Fibroblast of the conjunctiva (primary cell): ENCODE data around the gene CDH23.
A peak's percentile ranks its signal among the peaks of the same experiment; 100 is the strongest.

Source experiments
- DNase-seq: peaks from one replicate; pipeline ENCODE4 v3.0.0-alpha.2; 2010; ENCODE audit warnings: low read depth

CDH23 gene

DNA sequence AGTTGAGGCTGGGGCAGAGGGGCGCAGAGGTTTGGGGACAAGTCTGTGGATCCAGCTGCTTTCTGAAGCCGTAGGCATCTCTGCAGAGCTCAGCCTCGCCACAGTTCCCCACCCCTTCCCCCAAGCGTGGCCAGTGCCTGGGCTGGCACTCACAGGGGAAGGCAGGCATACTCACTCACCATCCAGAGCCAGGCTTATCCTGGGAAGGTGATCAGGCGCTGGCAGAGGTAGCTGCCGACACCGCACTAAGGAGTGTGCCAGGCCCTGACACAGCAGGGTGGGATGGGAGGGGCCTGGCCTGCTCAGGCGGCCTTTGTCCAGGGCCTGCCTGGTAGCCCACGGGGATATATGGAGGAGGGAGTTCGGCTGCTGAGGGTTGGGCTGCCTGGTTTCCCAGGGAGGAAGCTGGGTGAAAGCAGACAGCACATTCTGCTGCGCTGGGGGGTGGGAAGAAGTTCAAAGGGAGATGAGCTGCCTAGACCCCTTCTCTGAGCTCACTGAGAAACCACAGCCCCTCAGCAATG, 360.7 kb downstream of the CDH23 start:
- no peak for DNase-seq

DNA sequence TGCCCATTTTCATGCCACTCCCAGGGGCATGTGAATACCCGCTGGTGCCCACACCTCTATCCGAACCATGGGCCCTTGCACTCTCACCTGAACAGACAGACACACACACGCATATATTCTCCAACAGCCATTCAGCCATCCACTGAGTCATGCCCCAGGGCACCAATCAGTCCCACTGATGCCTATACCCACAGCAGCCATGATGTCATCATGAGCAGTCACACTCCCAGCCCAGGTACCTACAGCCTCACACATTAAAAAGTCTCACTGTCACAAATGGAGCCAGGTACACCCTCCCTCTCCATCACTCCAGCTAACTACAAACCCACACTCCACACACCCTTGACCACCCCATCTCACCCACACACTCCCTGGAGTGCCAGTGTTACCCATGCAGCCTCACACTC, 364.4 kb downstream of the CDH23 start:
- no peak for DNase-seq

- DNase-seq: no peak
Measured at GRCh38 chr10:71761541-71762113, 364.9 kb downstream of the CDH23 start.

- no peak for DNase-seq
Measured at GRCh38 chr10:71762324-71762723, 365.6 kb downstream of the CDH23 start.

DNA sequence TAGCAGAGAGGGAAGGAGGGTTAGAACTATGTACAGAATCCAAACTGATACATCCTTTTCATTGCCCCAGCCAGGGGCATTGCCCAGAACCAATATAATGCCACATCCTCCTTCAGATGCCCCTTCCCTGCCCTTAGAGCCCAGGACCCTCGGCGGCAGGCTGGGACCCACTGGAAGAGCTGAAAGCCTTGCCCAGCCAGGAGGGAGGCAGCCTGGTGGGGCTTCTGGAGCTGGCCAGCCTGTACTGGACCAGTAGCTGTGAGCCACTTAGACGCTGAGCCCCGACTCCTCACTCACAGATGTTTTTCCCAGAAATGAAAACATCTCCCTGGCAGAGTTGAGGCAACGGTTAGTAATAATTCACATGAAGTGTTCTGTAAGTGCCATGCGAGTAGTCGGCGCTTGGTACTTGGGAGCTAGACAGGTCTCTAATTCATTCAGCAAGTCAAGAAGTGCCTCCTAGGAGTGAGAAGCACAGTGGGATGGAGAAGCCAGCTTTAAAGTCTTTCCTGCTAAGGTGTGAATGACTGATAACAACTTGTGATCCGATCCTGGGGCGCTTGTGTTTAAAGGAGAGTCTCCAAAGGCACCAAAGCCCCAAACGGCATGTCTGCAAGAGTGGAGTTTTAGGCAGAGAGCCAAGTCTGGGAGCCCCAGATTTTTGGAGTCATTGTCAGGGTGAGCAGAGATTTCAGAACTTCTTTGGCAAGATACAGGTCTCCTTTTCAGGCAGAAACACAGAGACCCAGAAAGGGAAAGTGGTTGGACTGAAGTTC, 366.8 kb downstream of the CDH23 start:
- no peak for DNase-seq

DNA sequence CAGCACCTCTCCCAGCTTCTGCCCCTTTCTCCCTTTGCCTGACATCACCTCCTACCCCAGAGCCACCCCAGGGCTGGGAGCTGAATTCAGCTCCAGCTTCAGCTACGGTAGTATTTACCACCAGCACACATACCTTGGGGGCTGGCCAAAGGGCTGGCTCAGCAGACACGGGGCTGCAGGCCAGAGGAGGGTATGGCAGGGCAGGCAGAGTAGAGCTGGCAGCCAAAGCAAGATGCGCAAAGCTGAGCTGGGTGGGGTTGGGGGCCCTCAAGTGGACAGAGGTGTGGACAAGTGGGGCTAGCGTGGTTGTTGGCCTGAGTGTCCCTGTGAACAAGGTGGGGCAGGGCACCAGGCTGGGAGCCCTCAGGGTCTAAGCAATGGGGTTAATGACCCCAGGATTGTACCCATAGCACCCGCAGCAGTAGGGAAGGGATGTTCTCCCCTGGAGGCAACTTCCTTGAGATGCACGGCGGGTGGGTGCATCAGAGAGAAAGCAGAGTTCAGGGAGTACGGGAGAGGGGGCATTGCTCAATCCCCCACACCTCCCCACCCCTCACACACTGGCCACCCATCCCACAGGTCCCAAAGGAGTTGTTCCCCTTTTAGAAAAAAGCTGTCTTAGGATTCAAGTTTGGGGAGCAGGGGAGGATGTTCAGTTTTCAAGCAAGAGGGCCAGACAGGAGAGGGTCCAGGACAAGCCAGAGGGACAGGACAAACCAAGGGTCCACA, 368.6 kb downstream of the CDH23 start:
- peak; percentile 22 for DNase-seq

DNA sequence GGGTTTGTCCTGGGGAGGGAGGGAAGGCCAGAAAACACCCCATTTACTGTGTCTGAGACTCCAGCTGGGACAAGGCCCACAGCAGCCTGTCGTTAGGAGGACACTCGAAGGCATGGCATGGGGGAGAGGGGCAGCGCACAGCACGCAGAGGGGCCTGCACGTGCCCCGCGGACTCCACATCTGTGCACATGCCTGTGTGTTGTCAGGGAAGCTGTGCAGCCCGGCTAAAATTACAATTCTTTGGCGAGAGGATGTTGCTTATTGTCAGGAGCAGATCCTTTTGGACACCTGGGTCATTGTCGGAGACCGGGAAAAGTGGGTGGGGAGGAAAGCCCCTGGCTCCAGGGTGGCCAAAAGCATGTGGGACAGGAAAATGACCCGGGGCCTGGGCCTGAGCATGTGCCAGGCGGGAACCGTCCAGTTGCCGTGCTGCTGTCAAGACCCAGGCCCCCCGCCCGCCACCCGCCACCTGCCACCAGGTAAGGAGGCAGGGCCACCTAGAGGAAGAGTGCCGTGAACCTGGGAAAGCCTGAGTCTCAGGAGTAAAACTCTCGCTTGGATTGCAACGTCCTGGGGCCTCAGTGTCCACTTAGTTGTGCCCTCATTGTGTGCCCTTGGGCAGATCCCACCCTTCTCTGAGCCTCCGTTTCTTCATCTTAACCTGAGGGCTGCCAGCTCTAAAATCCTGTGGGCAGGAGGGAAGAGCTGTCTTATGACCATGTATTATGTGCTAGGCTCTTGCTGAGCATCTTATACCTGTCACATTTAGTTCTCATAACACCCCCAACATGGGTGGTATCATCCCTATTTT, 369.4 kb downstream of the CDH23 start:
- no peak for DNase-seq

DNA sequence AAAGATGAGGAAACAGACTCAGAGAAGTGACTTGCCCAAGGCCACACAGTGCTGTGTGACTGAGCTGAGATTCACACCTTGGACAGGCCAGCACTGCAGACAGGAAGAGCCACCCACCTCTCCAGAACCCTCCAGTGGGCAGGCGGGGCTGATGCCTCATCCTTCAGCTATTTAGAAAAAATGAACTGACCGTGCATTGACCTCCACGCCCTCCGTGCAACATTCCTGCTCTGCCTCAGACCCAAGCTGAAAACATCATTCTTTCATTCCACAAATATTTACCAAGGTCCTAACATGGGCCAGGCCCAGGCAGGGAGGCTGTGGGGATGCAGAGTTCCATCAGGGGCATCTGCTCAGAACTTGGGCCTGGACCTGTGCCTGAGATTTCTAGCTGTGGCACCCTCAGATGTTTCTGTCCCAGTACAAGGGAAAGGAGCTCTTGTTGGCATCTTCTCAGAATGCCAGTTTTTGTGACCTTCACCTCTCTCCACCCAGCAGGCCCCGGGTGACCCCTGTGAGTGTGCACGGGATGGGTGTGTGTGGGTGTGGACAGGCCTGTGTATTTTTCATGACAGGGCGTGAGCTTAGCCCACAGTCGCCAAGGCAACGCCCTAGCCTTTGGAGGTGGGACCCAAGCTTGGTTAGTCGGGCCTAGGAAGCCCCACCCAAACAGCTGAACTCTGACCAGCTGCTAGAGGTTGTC, 370.1 kb downstream of the CDH23 start:
- peak; percentile 91 for DNase-seq

DNA sequence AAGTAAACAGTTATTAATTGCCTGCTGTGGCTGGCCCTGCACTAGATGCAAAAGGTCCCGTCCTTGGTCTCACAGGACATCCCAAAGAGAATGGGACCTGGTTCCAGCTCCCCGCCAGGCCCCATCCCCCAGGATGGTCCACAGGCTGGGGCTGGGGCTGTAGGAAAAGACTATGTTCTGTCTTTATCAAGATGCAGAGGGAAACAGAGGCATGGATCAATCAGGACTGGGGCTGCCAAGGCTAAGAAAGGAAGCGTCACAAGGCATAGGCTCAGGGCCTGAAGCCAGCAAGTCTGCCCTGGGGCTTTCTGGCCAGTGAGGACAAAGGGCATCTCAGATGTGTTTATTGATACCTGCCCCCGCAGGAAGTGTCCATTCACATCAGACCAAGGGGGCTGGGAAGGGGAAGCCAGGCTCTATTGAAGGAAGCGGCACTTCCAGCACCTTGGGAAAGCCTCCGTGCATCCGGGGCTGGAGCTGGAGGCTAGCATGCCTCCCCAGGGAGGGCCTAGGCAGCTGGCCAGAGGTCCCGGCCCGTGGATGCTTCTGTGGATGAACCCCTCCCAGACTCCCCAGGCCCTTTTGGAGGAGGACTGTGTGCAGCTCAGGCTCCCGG, 370.8 kb downstream of the CDH23 start:
- peak; percentile 32 for DNase-seq

DNA sequence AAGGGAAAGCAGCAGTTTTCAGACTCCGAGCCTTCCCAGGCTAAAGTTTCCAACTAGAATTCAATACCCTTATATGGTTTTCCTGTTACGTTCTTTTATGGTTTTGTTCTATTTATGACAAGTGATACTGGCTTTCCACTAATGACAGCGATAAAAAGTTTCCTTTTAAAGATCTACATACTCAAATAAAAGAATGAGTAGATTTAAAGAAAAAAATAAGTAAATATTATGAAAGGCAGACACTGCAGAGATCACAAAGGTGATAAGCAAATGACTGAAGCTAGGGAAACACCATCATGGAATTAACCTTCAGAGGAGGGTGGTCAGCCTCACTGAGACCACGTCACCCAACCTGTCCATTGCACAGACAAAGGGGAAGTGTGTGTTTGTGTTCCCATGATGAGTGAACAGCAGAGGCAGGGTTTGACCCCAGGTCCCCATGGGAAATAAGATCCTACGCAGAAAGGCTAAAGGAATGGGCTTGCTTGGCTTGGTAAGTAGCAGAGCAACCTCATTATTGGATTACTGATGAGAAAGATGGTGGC, 372.6 kb downstream of the CDH23 start:
- DNase-seq: no peak

DNA sequence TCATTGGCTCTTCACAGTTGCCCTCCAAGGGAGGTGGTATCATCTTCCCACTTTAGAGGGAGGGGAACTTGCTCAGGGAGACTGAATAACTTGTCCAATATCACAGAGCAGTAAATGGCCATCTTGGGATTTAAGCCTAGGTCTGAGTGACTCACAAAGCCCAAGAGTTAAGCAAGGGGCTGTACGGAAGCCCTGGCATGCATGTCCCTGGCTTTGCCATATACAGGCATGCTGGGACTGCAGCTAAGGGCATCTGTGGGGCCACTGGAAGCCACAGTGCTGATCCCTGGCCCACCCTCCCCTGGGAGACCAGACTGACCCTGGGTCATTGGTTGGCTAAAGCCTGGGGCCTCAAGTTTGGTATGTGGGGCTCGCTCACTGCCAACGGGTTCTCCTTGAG, 373.5 kb downstream of the CDH23 start:
- DNase-seq: no peak

- DNase-seq: no peak
Measured at GRCh38 chr10:71770789-71771188, 374.1 kb downstream of the CDH23 start.

- no peak for DNase-seq
Measured at GRCh38 chr10:71771204-71771603, 374.5 kb downstream of the CDH23 start.

DNA sequence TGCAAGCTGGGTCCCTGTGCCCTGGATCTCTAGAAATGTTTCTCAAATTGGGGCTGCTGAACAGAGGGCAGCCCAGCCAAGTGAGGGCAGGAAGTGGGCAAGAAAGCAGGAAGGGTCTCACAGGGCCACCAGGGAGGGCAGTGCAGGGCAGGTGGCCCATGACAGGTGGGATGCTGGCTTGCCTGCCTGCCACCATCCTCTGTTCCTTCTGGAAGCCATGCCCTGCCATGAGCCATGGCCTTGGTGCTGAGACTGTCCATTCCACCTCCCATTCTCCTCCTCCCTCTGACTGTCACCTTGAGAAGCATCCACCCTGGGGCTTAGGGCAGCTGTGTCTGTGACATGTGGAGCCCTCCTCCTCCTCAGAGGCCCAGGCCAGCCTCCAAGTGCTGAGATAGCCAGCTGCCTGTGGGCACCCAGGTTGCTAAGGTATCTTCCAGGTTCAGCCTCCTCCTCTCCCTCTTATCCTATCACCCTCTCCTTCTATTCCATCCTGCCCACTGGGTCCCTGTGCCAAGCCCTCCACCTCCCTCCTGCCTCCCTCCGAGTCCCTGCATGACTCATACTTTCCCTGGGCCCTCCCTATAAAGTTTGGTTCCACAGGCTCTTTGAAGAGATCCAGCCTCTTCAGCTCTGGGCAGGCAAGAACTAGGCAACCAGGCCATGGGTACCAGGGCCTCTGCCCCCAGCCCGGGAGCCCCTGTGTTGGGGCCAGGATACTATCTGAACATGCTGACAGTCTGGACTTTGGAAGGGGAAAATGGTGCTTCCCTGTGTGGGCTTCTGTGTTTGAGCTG, 375.3 kb downstream of the CDH23 start:
- DNase-seq: peak; percentile 59

GRCh38 chr10:71772832-71773220, 376.1 kb downstream of the CDH23 start:
- no peak for DNase-seq

GRCh38 chr10:71773221-71773971, 376.7 kb downstream of the CDH23 start, which contains the start of gene VSIR:
VSIR (minus strand) TSS chr10:71773520; CDS start chr10:71773439, 81 bp downstream.
- peak; percentile 55 for DNase-seq

DNA sequence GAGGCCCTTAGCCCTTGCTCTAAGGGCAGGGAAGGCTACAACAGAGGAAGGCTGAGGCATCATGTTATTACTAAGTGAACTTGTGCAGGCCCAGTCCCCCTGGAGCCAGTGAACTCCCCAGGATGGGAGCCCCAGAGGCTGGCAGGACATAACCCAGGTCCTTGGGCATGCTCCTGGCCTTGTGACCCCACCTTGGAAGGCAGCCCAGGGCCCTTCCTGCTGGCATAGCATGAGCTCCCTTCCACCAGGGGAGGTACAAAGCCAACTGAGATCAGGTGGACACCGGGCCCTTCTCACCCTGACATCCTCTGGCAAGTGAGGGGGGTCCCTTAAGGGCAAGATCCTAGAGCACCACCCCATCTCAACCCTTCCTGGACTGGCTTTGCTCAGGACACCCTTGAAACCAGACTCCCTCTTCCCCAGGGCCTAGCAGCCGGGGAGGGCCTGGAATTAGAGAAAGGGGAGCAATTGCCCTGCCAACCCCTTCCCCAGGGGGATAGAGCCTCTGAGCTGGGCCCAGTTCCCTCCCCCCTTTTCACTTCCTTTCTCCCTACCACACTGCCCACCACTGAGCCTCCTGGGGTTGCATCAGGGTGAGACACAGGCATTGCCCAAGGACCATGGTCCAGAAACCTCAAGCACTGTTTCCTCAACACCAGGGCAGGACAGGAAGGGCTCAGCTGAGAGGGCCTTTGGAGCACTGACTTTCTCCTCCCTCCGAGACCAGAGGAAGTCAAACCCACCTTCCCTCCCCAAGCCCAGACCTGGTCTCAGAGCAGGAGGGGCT, 378.4 kb downstream of the CDH23 start:
- no peak for DNase-seq

DNA sequence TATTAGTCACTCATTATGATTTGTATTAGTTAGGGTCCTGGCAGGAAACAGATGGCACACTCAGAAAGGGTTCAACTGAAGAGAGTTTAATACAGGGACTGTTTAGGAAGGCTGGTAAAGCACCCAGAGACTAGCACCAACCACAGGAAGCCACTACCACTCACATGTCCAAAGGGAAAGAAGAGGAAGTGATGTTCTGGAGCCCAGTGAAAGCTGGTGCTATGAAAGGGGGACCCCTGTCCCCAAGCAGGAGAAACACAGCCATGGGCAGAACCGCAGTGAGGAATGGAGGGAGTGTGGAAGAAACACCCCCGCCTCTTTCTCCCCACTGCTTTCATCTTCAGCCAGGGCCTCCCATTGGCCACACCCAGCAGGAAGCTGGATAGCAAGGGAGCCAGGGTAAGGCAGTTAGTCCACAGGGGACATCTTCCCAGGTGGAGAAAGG, 379.8 kb downstream of the CDH23 start:
- DNase-seq: no peak
